ENCODE measurements around the gene PHF14. TPM values are rescaled to one million over a fixed set of nuclear protein-coding genes. Genes with fewer than 3 reads are reported as not detected.

Gene PHF14
- total RNA-seq, 1 experiment from 2014 or later, result 50.8 TPM

DNA sequence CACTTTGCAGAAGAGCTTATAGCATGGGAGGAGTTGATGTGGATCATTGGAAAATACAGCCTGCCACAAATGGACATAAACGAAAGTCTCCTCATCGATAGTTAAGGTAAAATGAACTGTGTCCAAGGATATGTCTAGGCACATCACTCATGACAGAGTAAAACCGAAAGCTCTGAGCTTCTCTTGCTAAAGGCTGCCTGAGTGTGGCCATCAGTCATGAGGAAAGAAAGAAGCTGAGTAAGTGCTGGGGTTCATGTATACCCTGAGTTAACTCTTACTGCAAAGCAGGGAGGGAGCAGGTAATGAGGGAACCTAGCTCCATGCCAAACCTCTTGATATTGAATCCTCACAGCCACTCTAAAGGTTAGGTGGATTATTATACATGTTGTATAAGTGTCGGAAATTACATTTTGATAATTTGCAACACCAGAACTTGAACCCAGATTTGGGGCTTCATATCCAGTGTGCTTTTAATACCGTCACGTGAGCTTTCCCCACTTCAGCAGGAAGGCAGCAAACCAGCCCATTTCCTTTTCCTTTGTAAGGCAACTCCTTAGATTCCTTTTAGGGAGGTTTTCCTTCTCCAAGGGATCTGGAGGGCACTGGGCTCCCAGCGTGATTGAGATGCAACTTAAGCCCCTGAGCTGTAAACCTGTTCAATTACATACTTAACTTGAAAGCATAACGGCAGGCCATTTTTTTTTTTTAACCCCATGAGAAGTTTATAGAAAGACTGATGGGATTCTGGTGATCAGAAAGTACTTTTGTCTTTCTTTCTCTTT lies 215.0 kb downstream of the PHF14 start:
- H3K79me1 ChIP-seq (ENCODE audit: insufficient read depth, low read depth, low read length, poor library complexity, severe bottlenecking), result no peaks in the 10 kb centered on the region
- H3K56ac ChIP-seq (ENCODE audit: insufficient read length, low read depth, low read length), result no peak overlapping the region
- peaks cover 31 to 33% of the 10 kb centered on the region in 2 experiments for H3K9me3 Mint-ChIP-seq
- H3K9ac ChIP-seq (ENCODE audit: extremely low read depth, insufficient read length, low read length), result no peak overlapping the region
- no peaks in the 10 kb centered on the region for H3K23me2 ChIP-seq (ENCODE audit: insufficient read length, low read depth, low read length, poor library complexity, severe bottlenecking)
- H4K20me1 ChIP-seq (ENCODE audit: control insufficient read depth, insufficient read depth, insufficient read length), result no peaks in the 10 kb centered on the region
- H3K27me3 Mint-ChIP-seq (ENCODE audit: low read depth), result peaks cover 96% of the 10 kb centered on the region
- H3K27ac ChIP-seq (ENCODE audit: insufficient read length, low read depth, low read length), result no peak overlapping the region
- H2AFZ ChIP-seq (ENCODE audit: low read length), result no peak overlapping the region
- TF ChIP-seq, protein P1, sequence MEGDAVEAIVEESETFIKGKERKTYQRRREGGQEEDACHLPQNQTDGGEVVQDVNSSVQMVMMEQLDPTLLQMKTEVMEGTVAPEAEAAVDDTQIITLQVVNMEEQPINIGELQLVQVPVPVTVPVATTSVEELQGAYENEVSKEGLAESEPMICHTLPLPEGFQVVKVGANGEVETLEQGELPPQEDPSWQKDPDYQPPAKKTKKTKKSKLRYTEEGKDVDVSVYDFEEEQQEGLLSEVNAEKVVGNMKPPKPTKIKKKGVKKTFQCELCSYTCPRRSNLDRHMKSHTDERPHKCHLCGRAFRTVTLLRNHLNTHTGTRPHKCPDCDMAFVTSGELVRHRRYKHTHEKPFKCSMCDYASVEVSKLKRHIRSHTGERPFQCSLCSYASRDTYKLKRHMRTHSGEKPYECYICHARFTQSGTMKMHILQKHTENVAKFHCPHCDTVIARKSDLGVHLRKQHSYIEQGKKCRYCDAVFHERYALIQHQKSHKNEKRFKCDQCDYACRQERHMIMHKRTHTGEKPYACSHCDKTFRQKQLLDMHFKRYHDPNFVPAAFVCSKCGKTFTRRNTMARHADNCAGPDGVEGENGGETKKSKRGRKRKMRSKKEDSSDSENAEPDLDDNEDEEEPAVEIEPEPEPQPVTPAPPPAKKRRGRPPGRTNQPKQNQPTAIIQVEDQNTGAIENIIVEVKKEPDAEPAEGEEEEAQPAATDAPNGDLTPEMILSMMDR (conservative IDR thresholded peaks at IDR 0.05), result no peak
- H3K9me3 ChIP-seq (ENCODE audit: control insufficient read depth, low read depth, low read length), result no peaks in the 10 kb centered on the region
- DNase-seq, result no peak
- peak overlapping the region in 1 of 3 experiments; percentile 85; a peak in 3 of 7 replicates for H3K27ac Mint-ChIP-seq
- H3K4me3 Mint-ChIP-seq, result no peak overlapping the region
- WGBS (ENCODE audit: extremely low coverage, insufficient read length, low lambda C conversion rate), result no CpG with 5 or more reads among the region's 8 CpGs
- H4K91ac ChIP-seq (ENCODE audit: insufficient read length, low read depth, low read length), result no peak overlapping the region
- H4K5ac ChIP-seq (ENCODE audit: insufficient read length, low read depth, low read length), result no peak overlapping the region
- no peak overlapping the region for H2BK120ac ChIP-seq (ENCODE audit: low read depth, low read length, poor library complexity, severe bottlenecking)
- no peak overlapping the region for H2BK12ac ChIP-seq (ENCODE audit: insufficient read length, low read depth, low read length)
- H3K4ac ChIP-seq (ENCODE audit: low read depth, low read length), result no peak overlapping the region
- H2BK5ac ChIP-seq (ENCODE audit: insufficient read length, low read length), result no peak overlapping the region
- H3K18ac ChIP-seq (ENCODE audit: insufficient read length, low read depth, low read length), result no peak overlapping the region
- no peak overlapping the region for H4K8ac ChIP-seq (replicated peaks; ENCODE audit: insufficient read length, low read depth, low read length)
- no peak overlapping the region for H3K14ac ChIP-seq (ENCODE audit: insufficient read depth, low read length)
- H3K27me3 ChIP-seq (ENCODE audit: insufficient read depth, low read length), result peaks cover 27% of the 10 kb centered on the region; the same call in 1 of the 2 replicates
- H3K4me1 Mint-ChIP-seq, result peaks cover 44 to 54% of the 10 kb centered on the region in 2 experiments
- no peak overlapping the region for H2AK5ac ChIP-seq (ENCODE audit: insufficient read length, low read length)
- H3K79me2 ChIP-seq (ENCODE audit: insufficient read depth, low read length), result no peaks in the 10 kb centered on the region
- no peak overlapping the region for H3K23ac ChIP-seq (ENCODE audit: insufficient read length, low read depth, low read length)
- no peak overlapping the region for H3K4me2 ChIP-seq (ENCODE audit: insufficient read depth, insufficient read length, low read length)
- no peak overlapping the region for H2BK15ac ChIP-seq (ENCODE audit: low read depth, low read length)
- H3K4me1 ChIP-seq (ENCODE audit: insufficient read depth, low read length), result peaks cover 4% of the 10 kb centered on the region; the same call in 1 of the 2 replicates
- H3K36me3 Mint-ChIP-seq (ENCODE audit: insufficient read depth in 1 of 3, low read depth in 3 of 3), result peaks cover 2 to 24% (median 9%) of the 10 kb centered on the region in 3 experiments; a peak in 6 of 7 replicates
- no peak overlapping the region for H2BK20ac ChIP-seq (ENCODE audit: low read depth, low read length, poor library complexity, severe bottlenecking)
- H3T11ph ChIP-seq (ENCODE audit: low read length), result no peak overlapping the region

All from H9 (cell line).